ENCODE measurements around the gene KIAA0232. TPM values are rescaled to one million over a fixed set of nuclear protein-coding genes. Genes with fewer than 3 reads are reported as not detected.
"Not testable (repeated sequence)": the region's sequence is repeated elsewhere in the genome, so short reads cannot be mapped to it uniquely, and the experiment has no call there.

KIAA0232 gene
- total RNA-seq, 1 donor from 2014 or later: 73.0 TPM

GRCh38 chr4:6834867-6835266 lies 52.3 kb downstream of the KIAA0232 start:
- intact Hi-C loops (cut with DNase I): no loop called here
- DNase-seq (ENCODE audit: low spot score): no peak

- intact Hi-C loops (cut with DNase I); DNase-seq (ENCODE audit: low spot score): not testable (repeated sequence)
Observed at GRCh38 chr4:6835616-6836015, 53.1 kb downstream of the KIAA0232 start.

- intact Hi-C loops (cut with DNase I); DNase-seq (ENCODE audit: low spot score): not testable (repeated sequence)
Observed at GRCh38 chr4:6837106-6837505, 54.6 kb downstream of the KIAA0232 start.

GRCh38 chr4:6839579-6839978 lies 57.1 kb downstream of the KIAA0232 start:
- intact Hi-C loops (cut with DNase I): no loop called here
- DNase-seq (ENCODE audit: low spot score): no peak

- intact Hi-C loops (cut with DNase I): no loop called here
- no peak for DNase-seq (ENCODE audit: low spot score)
Observed at GRCh38 chr4:6840062-6840976, 57.8 kb downstream of the KIAA0232 start.

GRCh38 chr4:6845027-6845426 lies 62.5 kb downstream of the KIAA0232 start:
- intact Hi-C loops (cut with DNase I): no loop called here
- DNase-seq (ENCODE audit: low spot score): no peak

- intact Hi-C loops (cut with DNase I): no loop called here
- no peak for DNase-seq (ENCODE audit: low spot score)
Observed at GRCh38 chr4:6845574-6845973, 63.0 kb downstream of the KIAA0232 start.

GRCh38 chr4:6847178-6847577 lies 64.7 kb downstream of the KIAA0232 start:
- intact Hi-C loops (cut with DNase I): no loop called here

GRCh38 chr4:6848717-6849305 lies 66.3 kb downstream of the KIAA0232 start:
- intact Hi-C loops (cut with DNase I): no loop called here
- no peak for DNase-seq (ENCODE audit: low spot score)

More at GRCh38 chr4:6847178-6847577, 64.7 kb downstream of the KIAA0232 start:
- no peak for DNase-seq (ENCODE audit: low spot score)

GRCh38 chr4:6849691-6850090 lies 67.2 kb downstream of the KIAA0232 start:
- intact Hi-C loops (cut with DNase I): no loop called here
- no peak for DNase-seq (ENCODE audit: low spot score)

GRCh38 chr4:6851431-6851830 lies 68.9 kb downstream of the KIAA0232 start:
- intact Hi-C loops (cut with DNase I): no loop called here

GRCh38 chr4:6851962-6852361 lies 69.4 kb downstream of the KIAA0232 start:
- intact Hi-C loops (cut with DNase I): no loop called here
- DNase-seq (ENCODE audit: low spot score): no peak

More at GRCh38 chr4:6851431-6851830, 68.9 kb downstream of the KIAA0232 start:
- DNase-seq (ENCODE audit: low spot score): no peak

GRCh38 chr4:6852582-6852981 lies 70.1 kb downstream of the KIAA0232 start:
- no peak for DNase-seq (ENCODE audit: low spot score)
- intact Hi-C loops (cut with DNase I): no loop called here

- intact Hi-C loops (cut with DNase I): no loop called here
Observed at GRCh38 chr4:6854098-6854744, 71.7 kb downstream of the KIAA0232 start.

GRCh38 chr4:6855692-6856297 lies 73.3 kb downstream of the KIAA0232 start:
- intact Hi-C loops (cut with DNase I): loop anchor here (5.0 kb wide), 1 partner anchor 73 kb away; the partner anchor contains the start of gene KIAA0232
- DNase-seq (ENCODE audit: low spot score): no peak

More at GRCh38 chr4:6854098-6854744, 71.7 kb downstream of the KIAA0232 start:
- no peak for DNase-seq (ENCODE audit: low spot score)

- intact Hi-C loops (cut with DNase I): loop anchor here (5.0 kb wide), 1 partner anchor 74 kb away; the partner anchor contains the start of gene KIAA0232
Observed at GRCh38 chr4:6856391-6856790, 73.9 kb downstream of the KIAA0232 start.

GRCh38 chr4:6857009-6857882 lies 74.7 kb downstream of the KIAA0232 start:
- intact Hi-C loops (cut with DNase I): loop anchor here (5.0 kb wide), 1 partner anchor 75 kb away; the partner anchor contains the start of gene KIAA0232
- no peak for DNase-seq (ENCODE audit: low spot score)

More at GRCh38 chr4:6856391-6856790, 73.9 kb downstream of the KIAA0232 start:
- no peak for DNase-seq (ENCODE audit: low spot score)

- intact Hi-C loops (cut with DNase I): loop anchor here (5.0 kb wide), 1 partner anchor 77 kb away; the partner anchor contains the start of gene KIAA0232
- DNase-seq (ENCODE audit: low spot score): no peak
Observed at GRCh38 chr4:6858997-6859396, 76.5 kb downstream of the KIAA0232 start.
